ENCODE data around the gene CNPY3.
A peak's percentile ranks its signal among the peaks of the same experiment; 100 is the strongest.

The CNPY3 gene

DNA sequence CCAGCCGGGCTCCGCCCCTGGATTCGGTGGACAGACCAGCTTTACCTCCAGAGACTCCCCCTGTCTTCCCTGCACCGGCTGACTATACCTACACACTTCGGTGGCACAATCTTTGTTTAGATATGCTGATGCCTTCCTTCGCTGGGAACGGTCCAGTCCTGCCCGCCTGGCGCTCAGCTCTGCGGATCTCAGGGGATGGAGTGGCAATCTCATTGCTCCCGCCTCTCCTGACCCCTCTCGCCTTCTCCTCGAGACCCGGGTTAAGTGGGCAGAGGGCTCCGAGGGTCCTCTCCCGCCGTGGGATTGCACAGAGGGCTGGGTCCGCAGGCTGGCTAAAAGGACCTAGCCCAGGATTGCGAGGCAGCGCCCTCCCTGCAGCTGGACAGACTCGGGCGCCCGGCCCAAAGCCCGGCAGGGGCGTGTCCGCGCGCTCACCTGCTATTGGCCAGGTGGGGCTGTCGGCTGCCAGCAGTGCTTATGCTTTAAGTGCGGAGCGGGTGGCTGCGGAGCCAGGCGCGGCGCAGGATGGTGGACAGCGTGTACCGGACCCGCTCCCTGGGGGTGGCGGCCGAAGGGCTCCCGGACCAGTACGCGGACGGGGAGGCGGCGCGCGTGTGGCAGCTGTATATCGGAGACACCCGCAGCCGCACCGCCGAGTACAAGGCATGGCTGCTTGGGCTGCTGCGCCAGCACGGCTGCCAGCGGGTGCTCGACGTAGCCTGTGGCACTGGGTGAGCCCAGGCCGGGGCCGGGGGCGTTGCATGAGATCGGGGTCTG is 31.2 kb downstream of the CNPY3 start, which contains the start of gene GNMT:
GNMT (plus strand) TSS at position 512 of the 777 bp plus-strand sequence; CDS start at position 526, 14 bp downstream.
- DNase-seq (ENCODE audit: low read depth), result no peak

DNA sequence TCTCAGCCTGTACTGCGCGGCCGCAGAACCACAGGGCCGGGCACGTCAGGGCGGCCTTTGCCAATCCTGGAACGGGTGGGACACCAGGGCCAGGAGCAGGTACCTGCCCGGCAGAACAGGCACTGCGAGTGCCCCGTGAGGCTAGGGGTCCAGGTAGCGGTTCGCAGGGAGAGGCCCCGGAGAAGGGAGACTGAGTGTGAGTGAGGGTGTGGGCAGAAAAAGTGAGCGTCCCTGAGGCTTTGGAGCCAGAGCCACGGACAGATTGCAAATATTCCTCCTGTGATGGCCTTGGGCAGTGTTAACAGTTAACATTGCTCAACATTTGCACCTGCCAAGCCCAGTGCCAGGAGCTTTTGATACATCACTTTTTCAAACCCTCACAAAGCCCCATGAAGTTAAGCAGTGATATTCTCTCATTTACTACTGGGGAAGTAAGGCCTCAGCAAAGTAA is 31.8 kb downstream of the CNPY3 start:
- no peak for DNase-seq (ENCODE audit: low read depth)

DNA sequence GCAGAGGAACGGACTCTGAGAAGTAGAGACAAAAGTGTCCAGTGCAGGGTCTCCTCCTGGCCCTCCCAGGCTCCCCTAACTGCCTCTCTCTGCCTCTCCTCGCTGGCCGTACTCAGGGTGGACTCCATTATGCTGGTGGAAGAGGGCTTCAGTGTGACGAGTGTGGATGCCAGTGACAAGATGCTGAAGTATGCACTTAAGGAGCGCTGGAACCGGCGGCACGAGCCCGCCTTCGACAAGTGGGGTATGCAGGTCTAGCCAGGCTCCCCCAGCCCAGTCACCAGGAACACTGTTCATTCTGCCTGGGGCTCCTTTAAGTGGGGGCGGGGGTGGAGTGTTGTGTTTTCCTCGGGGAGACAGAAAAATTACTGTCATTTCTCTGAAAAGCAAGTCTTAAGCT is 32.8 kb downstream of the CNPY3 start:
- DNase-seq (ENCODE audit: low read depth), result no peak

DNA sequence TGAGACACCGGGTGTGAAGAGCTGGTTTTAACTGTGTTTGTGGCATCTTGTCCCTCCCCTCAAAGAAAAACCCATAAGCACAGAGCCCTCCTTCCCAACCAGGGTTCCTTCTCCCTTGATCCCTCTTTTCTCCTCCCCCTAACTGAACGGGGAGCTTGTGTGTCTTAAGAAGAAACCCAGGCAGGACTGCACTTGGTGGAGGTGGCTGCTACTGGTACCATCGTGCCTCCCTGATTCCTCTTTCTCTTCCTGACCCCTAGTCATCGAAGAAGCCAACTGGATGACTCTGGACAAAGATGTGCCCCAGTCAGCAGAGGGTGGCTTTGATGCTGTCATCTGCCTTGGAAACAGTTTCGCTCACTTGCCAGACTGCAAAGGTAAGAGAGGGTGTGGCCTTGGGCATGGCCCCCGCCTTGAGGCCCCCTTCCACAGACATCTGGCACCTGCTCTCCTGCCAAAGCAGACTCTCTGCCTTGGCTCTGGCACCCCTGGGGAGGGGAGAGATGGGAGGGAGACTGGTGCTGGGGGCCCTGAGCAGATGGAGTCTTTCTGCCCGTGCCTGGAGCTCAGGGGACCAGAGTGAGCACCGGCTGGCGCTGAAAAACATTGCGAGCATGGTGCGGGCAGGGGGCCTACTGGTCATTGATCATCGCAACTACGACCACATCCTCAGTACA is 33.4 kb downstream of the CNPY3 start:
- no peak for DNase-seq (ENCODE audit: low read depth)

DNA sequence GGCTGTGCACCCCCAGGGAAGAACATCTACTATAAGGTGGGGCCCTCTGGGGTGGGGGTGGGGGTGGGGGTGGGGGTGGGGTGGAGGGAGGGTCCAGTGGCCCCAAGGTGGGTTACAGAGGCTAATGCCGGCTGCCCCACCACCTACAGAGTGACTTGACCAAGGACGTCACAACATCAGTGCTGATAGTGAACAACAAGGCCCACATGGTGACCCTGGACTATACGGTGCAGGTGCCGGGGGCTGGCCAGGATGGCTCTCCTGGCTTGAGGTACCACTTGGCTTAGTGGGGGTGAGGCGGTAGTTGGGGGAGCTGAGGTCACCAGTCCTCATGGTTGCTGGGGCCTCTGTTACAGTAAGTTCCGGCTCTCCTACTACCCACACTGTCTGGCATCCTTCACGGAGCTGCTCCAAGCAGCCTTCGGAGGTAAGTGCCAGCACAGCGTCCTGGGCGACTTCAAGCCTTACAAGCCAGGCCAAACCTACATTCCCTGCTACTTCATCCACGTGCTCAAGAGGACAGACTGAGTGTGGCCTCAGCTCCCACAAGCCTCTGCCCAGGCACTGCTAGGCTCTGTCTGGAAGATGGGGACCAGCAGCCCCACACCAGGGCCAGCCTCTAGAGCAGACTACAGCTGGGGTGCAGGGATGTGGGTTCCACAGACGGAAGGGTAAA is 34.0 kb downstream of the CNPY3 start:
- DNase-seq (ENCODE audit: low read depth), result no peak

DNA sequence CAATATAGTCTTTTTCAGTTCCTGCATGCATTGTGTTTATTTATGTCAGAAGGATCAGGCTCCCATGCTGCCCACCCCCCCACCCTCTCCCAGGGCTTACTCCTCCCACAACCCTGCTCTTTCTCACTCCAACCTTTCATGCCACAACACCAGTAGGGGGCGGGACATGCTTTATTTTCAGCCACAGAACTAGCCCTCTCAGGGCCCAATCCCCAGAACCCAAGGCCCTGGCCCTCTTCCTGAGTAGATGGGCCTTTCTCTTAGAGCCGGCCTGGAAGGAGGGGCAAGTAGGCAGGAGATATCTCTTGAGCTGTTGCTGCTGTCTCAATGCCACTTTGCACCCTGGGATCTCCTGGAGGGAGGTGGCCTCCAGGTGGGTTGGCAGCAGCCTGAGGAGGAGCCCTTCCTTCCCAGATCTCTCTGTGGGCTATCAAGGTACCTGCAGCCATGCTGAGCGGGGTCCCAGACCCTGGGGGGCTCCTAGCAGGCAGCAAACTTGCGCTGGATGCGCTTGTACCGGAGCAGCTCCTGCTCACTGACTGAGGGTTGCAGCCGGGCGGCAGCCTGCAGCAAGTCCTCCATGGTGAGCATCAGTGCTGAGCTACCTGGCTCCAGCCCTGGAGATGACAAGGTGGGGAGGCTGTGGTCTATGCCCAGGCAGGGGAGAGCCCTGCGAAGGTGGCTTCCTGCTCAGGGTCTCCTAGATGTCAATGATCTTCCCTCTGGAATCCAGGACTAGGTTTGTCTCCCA is 34.8 kb downstream of the CNPY3 start:
- DNase-seq (ENCODE audit: low read depth), result no peak

DNA sequence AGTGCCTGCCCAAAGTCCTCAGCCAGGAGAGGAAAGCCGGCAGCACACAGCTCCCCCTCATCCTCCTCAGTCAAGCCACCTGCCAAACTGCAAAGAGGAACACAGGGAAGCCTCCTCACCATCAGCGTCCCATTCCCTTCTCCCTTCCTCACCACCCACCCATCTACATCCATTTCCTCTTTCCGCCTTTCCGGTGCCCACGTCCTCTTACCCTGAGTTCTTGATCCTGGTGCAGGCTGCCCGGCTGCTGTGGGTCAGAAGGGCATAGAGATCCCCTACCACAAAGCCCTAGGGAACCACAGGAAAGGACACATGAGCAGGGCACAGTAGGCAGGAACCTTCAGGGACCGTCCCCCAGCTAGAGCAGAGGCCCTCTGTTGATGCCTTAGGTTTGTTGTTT is 37.3 kb downstream of the CNPY3 start:
- no peak for DNase-seq (ENCODE audit: low read depth)

DNA sequence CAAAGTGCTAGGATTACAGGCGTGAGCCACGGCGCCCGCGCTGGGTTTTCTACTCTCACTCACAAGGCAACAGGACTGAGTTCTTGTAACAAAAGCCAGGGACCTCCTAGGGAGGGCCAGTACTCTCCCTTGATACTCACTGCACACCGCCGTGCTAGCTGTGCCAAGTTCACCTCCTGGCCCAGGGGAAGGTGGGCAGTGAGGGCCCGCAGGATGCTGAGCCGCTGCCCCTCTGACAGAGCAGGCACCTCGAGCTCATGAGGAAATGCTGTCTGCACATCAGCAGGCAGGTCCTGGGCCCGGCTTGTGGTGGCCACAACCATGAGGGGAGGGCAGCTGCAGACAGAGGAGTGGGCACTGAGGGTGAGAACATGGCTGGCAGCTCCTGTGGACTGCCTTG is 37.9 kb downstream of the CNPY3 start:
- DNase-seq (ENCODE audit: low read depth), result no peak

DNA sequence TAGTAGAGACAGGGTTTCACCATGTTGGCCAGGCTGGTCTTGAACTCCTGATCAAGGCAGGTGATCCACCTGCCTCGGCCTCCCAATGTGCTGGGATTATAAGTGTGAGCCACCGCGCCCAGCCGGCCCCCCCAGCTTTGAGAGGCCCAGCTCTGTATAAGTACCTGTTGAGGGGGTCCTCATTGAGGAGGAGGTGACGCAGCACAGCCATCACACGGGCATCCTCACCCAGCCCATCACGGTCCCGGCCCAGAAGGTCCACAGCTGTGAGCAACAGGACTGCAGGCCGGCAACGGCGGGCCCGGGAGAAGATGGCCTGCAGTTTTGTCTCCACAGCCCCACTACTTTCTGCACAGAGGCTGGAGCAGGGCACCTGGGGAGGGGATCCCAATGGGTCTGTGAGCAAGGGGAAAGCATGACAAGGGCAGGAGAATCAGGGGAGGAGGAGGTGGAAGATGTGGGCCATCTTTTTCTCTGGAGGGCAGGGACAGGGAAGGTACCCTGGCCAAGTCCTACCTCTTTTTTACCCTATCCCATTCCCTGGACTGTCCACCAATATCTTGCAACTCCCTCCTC is 38.9 kb downstream of the CNPY3 start:
- DNase-seq (ENCODE audit: low read depth), result no peak

DNA sequence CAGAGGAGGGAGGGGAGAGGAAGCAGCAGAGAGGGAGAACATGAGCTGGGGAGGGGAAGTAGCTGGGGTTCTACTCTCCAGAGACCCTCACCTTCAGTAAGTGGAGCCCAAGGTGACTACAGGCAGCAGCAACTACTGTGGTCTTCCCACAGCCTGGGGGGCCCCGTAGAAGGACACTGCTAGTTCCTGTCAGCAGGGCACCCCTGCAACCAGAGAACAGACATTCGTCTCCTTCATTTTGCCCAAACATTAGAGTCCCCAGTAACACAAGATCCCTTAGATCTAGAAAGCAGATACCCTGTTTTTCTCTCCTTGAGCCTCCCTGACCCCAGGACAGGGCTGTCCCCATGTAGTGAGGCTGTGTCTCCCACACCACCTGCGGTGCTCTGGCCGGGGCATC is 39.5 kb downstream of the CNPY3 start:
- DNase-seq (ENCODE audit: low read depth), result no peak

DNA sequence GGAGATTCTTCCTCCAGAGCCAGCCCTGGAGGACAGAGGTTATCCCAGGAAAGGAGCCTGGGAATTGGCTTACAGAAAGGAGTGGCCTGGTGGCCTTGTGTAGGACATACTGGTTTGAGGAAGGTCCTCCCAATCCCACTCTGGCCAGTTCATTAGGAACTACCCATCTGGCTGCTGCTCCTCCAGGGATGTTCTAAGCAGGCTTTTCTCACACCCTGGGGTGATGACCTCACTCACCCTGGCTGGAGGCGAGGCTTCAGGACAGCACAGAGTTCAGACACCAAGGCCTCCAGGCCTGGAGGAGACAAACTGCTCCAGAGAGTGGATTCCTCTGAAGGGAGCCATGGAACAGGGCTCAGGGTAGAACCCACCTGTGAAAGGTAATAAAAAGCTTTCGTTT is 40.2 kb downstream of the CNPY3 start:
- DNase-seq (ENCODE audit: low read depth), result no peak

DNA sequence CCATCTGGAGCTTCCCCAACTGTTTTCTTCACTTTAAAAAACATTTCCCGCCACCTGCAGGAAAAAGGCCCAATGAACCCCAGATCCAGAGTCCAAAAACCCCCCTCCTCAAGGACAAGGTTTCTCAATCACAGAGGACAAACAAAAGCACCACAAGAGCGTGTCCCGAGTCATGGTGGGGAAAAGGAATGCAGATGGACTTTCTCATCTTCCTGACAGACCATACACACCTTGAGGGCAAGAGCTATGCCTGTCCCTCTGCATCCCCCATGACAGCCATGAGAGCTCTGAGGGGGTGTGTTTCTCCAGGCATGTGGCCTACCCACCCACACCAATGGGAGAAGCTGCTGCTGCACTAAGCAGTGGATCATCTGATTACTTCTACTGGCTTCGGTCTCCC is 40.7 kb downstream of the CNPY3 start:
- no peak for DNase-seq (ENCODE audit: low read depth)

DNA sequence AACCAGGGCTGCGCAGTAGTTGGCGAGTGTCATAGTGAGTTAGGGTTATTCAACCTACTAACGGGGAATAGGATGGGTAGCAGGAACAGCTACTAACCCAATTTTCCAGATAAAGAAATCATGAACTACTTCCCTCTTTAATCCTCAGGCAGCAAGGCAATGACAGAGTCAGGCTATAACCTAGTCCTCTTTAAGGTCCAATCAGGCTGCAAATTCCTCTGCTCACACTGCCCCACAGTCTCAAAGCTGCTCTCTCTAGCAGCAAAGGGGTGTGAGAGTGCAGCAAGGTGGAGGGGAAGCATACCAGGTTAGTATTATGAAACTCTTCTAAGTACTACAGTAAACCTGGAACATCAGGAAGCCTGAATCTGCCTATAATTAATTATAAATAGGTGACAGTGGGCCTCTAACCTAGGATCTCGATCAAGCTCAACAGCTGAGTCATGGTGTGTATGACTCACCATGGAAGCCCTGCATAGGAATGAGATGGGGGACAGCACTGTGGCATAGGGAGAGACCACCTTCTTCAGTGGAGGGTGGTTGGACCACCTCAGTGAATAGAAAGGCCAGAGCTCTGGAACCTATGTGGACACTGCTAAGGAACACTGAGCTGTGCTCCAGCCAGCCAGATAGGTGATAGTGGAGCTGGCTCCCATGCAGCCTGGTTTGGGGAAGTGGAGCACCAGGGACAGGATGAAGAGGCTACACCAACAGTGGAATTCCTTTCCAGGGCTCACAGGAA is 41.8 kb downstream of the CNPY3 start:
- no peak for DNase-seq (ENCODE audit: low read depth)

DNA sequence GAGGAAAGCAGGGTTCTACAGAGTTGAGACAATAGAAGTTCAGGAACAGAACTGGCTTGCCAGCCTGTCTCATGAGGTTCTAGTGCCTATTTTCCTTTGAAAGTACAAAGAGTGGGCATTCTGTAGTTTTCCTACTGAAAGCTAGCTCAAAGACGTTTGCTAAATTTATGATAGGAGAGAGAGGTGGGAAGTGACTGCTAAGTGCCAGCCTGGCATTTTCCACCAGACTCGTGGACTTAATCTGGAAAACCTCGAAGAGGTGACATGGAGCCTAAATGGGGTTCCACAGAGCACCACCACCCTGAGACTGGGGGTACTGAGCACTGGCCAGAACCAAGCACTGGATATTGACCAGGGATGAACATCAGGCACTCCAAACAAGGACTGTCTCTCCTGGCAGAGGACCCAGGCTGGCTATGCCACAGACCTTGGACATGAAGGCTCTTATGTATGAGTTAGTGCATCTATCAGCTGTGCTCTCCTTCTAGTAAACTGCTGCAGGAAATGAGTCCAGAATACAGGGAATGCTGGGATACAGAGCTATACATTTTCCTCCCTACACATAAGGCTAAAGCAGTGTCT is 42.6 kb downstream of the CNPY3 start:
- no peak for DNase-seq (ENCODE audit: low read depth)

DNA sequence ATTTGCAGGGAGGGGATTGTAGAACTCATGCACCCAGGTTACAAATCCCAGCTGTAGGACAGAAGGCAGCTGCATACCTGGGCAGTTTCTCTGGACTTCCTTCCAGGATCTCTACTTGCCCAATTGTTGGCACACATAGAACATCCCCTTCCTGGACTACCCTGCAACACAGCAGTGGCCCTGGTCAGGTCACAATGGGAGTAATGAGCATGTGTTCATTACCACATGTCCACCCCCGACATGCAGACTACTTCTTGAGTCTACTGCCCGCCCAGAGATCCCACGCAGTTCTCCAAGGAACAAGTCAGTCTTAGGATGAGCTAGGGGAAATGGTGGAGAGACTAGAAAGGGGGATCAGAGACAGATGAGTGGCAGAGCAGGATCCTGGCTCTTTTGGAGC is 44.6 kb downstream of the CNPY3 start:
- DNase-seq (ENCODE audit: low read depth), result no peak

DNA sequence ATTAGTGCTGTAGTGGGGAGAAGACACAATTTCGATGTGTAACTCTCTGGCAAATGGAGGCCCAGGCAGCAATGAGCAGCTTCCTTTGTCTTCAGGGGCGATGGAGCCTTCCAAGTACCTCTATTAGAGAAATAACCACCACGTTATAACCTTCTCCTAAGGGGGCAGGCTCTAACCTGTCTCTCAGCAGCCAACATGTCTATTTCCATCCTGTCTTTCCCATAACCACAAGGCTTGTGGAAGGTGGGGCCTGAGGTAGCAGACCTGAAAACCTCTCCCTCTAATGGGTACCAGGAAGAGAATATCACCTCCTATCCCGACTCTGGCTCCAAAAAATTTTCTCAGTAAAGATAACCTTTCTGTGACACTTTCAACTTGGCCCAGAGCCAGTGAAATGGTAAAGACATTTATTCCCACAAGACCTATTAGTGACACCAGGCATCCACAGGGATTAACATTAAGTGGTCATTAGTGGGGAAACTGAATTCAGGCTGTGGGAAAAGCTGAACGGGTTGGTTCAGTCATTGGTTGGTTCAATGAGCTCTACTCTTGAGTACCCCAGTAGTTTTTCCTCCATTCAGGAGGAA is 45.7 kb downstream of the CNPY3 start:
- DNase-seq (ENCODE audit: low read depth), result no peak

DNA sequence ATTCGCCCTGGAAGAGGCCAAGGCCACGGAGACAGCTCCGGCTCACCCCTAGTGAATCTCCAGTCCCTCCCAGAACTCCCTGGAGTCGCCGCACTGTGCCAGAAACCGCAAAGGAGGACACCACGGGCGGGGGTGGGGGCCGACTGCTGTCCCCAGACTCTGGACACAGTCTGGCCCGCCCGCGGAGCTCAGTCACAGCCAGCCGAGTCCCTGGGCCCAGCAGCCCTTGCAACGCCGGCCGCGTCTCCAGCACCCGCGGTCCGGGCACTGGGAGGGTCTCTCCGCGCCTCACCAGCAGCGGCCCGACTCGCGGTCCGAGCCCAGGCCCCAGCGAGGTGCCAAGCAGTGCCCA is 49.2 kb downstream of the CNPY3 start:
- DNase-seq (ENCODE audit: low read depth), result no peak

DNA sequence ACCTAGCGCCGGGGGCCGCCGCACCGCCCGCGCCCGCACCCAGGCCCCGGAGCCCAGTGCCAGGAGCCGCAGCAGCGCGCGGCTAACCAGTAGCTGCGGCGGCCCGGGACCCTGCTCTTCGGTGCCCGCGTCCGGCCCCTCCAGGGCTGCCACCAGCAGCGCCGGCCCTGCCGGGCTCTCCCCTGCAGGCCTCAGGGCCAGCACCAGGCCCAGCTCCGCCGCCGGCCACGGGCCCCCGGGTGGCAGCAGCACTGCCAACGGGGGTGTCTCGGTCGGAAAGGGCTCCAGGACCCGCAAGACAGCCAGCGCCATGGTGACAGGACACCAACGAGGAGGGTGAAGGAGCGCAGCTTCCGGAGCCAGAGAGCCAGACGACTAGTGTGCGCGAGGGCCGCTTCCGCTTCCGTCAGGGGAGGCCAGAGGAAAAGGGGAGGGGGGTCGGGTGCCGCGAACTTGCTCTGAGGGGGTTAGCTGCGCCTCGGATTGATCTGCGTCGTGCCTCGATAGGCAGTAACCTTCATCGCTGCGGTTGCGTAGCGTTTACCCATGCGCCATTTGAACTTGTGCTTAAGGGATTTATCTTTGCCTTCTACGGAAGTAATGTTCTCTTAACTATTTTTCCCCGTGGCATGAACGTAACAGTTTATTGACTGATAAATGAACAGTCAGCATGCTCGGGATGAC is 49.7 kb downstream of the CNPY3 start, which contains the start of gene PEX6:
PEX6 (minus strand) TSS at position 343 of the 684 bp plus-strand sequence; CDS start at position 312, 31 bp downstream.
- DNase-seq (ENCODE audit: low read depth), result peak; percentile 84

DNA sequence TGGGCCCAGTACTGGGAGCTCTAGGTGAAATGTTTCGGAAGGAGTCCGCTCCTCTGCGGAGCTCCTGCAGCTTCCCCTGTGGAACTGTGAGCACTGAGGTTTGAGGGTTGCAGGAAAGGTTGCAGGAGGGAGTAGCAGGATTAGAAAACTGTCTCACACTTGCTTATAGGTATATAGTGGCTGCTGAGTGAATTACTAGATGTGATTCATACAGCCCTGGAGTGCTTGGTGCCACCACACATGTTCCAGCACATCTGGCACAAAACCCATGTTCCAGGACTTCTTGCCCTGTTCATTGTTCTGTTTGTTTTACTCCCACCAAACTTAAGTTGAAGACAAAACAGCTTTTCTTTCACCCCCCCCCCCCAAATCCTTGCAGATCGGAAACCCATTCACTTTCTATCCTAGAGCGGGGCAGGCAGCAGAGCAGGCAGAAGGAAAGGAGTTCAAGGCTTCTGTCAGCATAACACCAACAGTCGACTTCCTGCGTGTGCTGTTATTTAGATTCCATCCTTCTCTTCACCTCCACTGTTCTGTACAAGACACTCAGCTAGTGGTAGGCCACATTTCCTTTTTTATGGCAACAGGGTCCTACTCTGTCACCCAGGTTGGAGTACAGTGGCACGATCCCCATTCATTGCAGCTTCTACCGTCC is 50.4 kb downstream of the CNPY3 start:
- no peak for DNase-seq (ENCODE audit: low read depth)
